GM23248 (cell line): Measurements from ENCODE around the gene BRINP3. TPM values are rescaled to one million over a fixed set of nuclear protein-coding genes. Genes with fewer than 3 reads are reported as not detected.

Source experiments
- DNase-seq: peaks from one replicate; pipeline ENCODE4 v3.0.0-alpha.2; 2015
- H2AFZ ChIP-seq: fragments of 200-600 bp; sonication (generic); 2 replicates; pipeline ENCODE4 v1.6.1; 2016; ENCODE audit warnings: antibody characterized with exemption
- H3F3A ChIP-seq: fragments of 200-600 bp; sonication (generic); 2 replicates; pipeline ENCODE4 v1.6.1; 2016; ENCODE audit warnings: mild to moderate bottlenecking, antibody characterized with exemption, mixed run types; ENCODE audit not compliant: insufficient read depth
- H3K27ac ChIP-seq: fragments of 200-600 bp; sonication (generic); 2 replicates; pipeline ENCODE4 v1.5.1; 2016; ENCODE audit warnings: mild to moderate bottlenecking
- H3K27me3 ChIP-seq: fragments of 200-600 bp; sonication (generic); replicated peaks from 2 replicates; pipeline ENCODE4 v1.6.1; 2016; ENCODE audit warnings: mild to moderate bottlenecking; ENCODE audit not compliant: insufficient read depth
- H3K36me3 ChIP-seq: fragments of 200-600 bp; sonication (generic); 2 replicates; pipeline ENCODE4 v1.6.1; 2016; ENCODE audit warnings: low read depth, mild to moderate bottlenecking
- H3K4me1 ChIP-seq: fragments of 200-600 bp; sonication (generic); 2 replicates; pipeline ENCODE4 v1.6.1; 2016; ENCODE audit warnings: mild to moderate bottlenecking; ENCODE audit not compliant: insufficient read depth
- H3K4me2 ChIP-seq: fragments of 200-600 bp; sonication (generic); one replicate; pipeline ENCODE4 v1.6.1; 2016; ENCODE audit warnings: mild to moderate bottlenecking; ENCODE audit not compliant: unreplicated experiment
- H3K4me3 ChIP-seq: fragments of 200-600 bp; sonication (generic); 2 replicates; pipeline ENCODE4 v1.5.1; 2016; ENCODE audit warnings: mild to moderate bottlenecking
- H3K79me2 ChIP-seq: fragments of 200-600 bp; sonication (generic); 2 replicates; pipeline ENCODE4 v1.6.1; 2016; ENCODE audit warnings: mild to moderate bottlenecking; ENCODE audit not compliant: insufficient read depth
- H3K9ac ChIP-seq: fragments of 200-600 bp; sonication (generic); 2 replicates; pipeline ENCODE4 v1.6.1; 2016; ENCODE audit warnings: mild to moderate bottlenecking
- H3K9me2 ChIP-seq: fragments of 200-600 bp; sonication (generic); 2 replicates; pipeline ENCODE4 v1.6.1; 2016; ENCODE audit warnings: mixed run types, mild to moderate bottlenecking, moderate library complexity; ENCODE audit not compliant: insufficient read depth
- H3K9me3 ChIP-seq: fragments of 200-600 bp; sonication (generic); one replicate; pipeline ENCODE4 v1.6.1; 2017; ENCODE audit warnings: low read depth
- H4K20me1 ChIP-seq: fragments of 200-600 bp; sonication (generic); 2 replicates; pipeline ENCODE4 v1.6.0; 2016; ENCODE audit not compliant: insufficient read depth
- EZH2 ChIP-seq: fragments of 200-600 bp; sonication (generic); IDR thresholded peaks from 2 replicates; pipeline ENCODE4 v1.6.1; 2018; ENCODE audit warnings: antibody characterized with exemption, mild to moderate bottlenecking; ENCODE audit not compliant: insufficient read depth, poor library complexity, severe bottlenecking
- EZH2phosphoT487 ChIP-seq: fragments of 200-600 bp; sonication (generic); IDR thresholded peaks from 2 replicates; pipeline ENCODE4 v1.6.1; 2018; ENCODE audit warnings: antibody characterized with exemption, moderate library complexity, mild to moderate bottlenecking, low read depth; ENCODE audit not compliant: insufficient read depth
- WGBS, 2 experiments: methylation state at CpG; one replicate each; pipeline ENCODE4 v1.1.6; 2015 to 2017; ENCODE audit warnings: low lambda C conversion rate in 2 of 2, low coverage in 1 of 2; ENCODE audit errors: missing lambda C conversion rate in 2 of 2; 5-methylcytosine and 5-hydroxymethylcytosine counted together
- in situ Hi-C: fragments of 300-500 bp; cut with MboI; formaldehyde crosslinking; loops from 2 replicates; pipeline ENCODE4 v1.15.0; 2020
- polyA plus RNA-seq: library from polyadenylated mRNA; unstranded; fragments of >200 nt; fragmentation: Nextera tagmentation; extraction: Ambion mirVana; gene quantifications from 2 replicates; pipeline ENCODE4 v1.2.1, GENCODE V29; 2016
- total RNA-seq: library from RNA; depleted of rRNA; stranded (reverse); fragments of >200 nt; shearing (Covaris generic); gene quantifications from 2 replicates; pipeline ENCODE4 v1.2.3, GENCODE V29; 2014

Gene BRINP3
- total and polyA plus RNA-seq, 2 experiments from 2014 or later: not detected

- TF ChIP-seq EZH2phosphoT487: no peak
- TF ChIP-seq EZH2: no peak
- Histone ChIP-seq H2AFZ (no peak overlapping the region), H4K20me1 (no peaks in the 10 kb centered on the region), H3K4me2 (no peak overlapping the region), H3F3A (no peaks in the 10 kb centered on the region), H3K9me3 (peaks cover 3% of the 10 kb centered on the region), H3K36me3 (no peaks in the 10 kb centered on the region), H3K27me3 (no peaks in the 10 kb centered on the region), H3K4me3 (no peak overlapping the region), H3K79me2 (no peaks in the 10 kb centered on the region), H3K9me2 (no peaks in the 10 kb centered on the region), H3K4me1 (no peaks in the 10 kb centered on the region), H3K9ac (no peak overlapping the region), H3K27ac (no peak overlapping the region)
- WGBS, 2 experiments: 16 to 19% methylated on average over 2 of the region's 2 CpGs
- DNase-seq: no peak
- in situ Hi-C loops: no loop called here
These were observed 358.0 kb downstream of the BRINP3 start for GRCh38 chr1:190119683-190120082.

- Histone ChIP-seq H3K4me2 (no peak overlapping the region), H3K4me3 (no peak overlapping the region), H3F3A (no peaks in the 10 kb centered on the region), H3K9me2 (no peaks in the 10 kb centered on the region), H3K9ac (no peak overlapping the region), H4K20me1 (no peaks in the 10 kb centered on the region), H3K36me3 (no peaks in the 10 kb centered on the region), H2AFZ (no peak overlapping the region), H3K4me1 (no peaks in the 10 kb centered on the region), H3K27me3 (no peaks in the 10 kb centered on the region), H3K79me2 (no peaks in the 10 kb centered on the region), H3K9me3 (peaks cover 3% of the 10 kb centered on the region), H3K27ac (no peak overlapping the region)
- in situ Hi-C loops: no loop called here
- TF ChIP-seq EZH2phosphoT487: no peak
- no peak for TF ChIP-seq EZH2
- no peak for DNase-seq
These were observed 360.7 kb downstream of the BRINP3 start for GRCh38 chr1:190116921-190117320.

- in situ Hi-C loops: no loop called here
- Histone ChIP-seq H3K9ac (no peak overlapping the region), H3F3A (no peaks in the 10 kb centered on the region), H3K9me2 (no peaks in the 10 kb centered on the region; the same call in 1 of the 2 replicates), H3K9me3 (no peaks in the 10 kb centered on the region), H4K20me1 (no peaks in the 10 kb centered on the region), H3K27ac (no peak overlapping the region), H3K4me3 (no peak overlapping the region), H3K27me3 (no peaks in the 10 kb centered on the region), H3K4me1 (no peaks in the 10 kb centered on the region), H2AFZ (no peak overlapping the region), H3K4me2 (no peak overlapping the region), H3K36me3 (no peaks in the 10 kb centered on the region), H3K79me2 (no peaks in the 10 kb centered on the region)
- DNase-seq: no peak
- WGBS, 2 experiments: 0 to 9% methylated on average over 1 of the region's 1 CpG
- TF ChIP-seq EZH2 (no peak), EZH2phosphoT487 (no peak)
These were observed 372.7 kb downstream of the BRINP3 start for GRCh38 chr1:190104961-190105360.

- H4K20me1 ChIP-seq: no peaks in the 10 kb centered on the region
- no peak for TF ChIP-seq EZH2phosphoT487
- TF ChIP-seq EZH2: no peak
- 12 to 14% methylated on average over 5 of the region's 5 CpGs for WGBS, 2 experiments
These were observed 374.8 kb downstream of the BRINP3 start for GRCh38 chr1:190102757-190103326.

GRCh38 chr1:190101756-190102155 is 375.9 kb downstream of the BRINP3 start:
- no peak overlapping the region for H2AFZ ChIP-seq
- H3K27ac ChIP-seq: no peak overlapping the region
- no peaks in the 10 kb centered on the region; the same call in 1 of the 2 replicates for H3K9me2 ChIP-seq
- no peaks in the 10 kb centered on the region for H3K9me3 ChIP-seq
- no peak overlapping the region for H3K4me3 ChIP-seq
- no peak overlapping the region for H3K9ac ChIP-seq
- in situ Hi-C loops: no loop called here
- no peaks in the 10 kb centered on the region for H3K27me3 ChIP-seq
- WGBS, 2 experiments: 13 to 19% methylated on average over 3 of the region's 3 CpGs
- DNase-seq: no peak
- H4K20me1 ChIP-seq: no peaks in the 10 kb centered on the region
- TF ChIP-seq EZH2 (no peak), EZH2phosphoT487 (no peak)
- H3F3A ChIP-seq: no peaks in the 10 kb centered on the region
- no peaks in the 10 kb centered on the region for H3K79me2 ChIP-seq
- H3K4me2 ChIP-seq: no peak overlapping the region
- H3K4me1 ChIP-seq: no peaks in the 10 kb centered on the region
- no peaks in the 10 kb centered on the region for H3K36me3 ChIP-seq

More at GRCh38 chr1:190102757-190103326, 374.8 kb downstream of the BRINP3 start:
- Histone ChIP-seq H3K9ac (no peak overlapping the region), H3K9me3 (no peaks in the 10 kb centered on the region), H3K27ac (no peak overlapping the region), H3K9me2 (no peaks in the 10 kb centered on the region; the same call in 1 of the 2 replicates), H3F3A (no peaks in the 10 kb centered on the region), H3K36me3 (no peaks in the 10 kb centered on the region), H3K4me2 (no peak overlapping the region), H3K27me3 (no peaks in the 10 kb centered on the region), H3K4me1 (no peaks in the 10 kb centered on the region), H3K79me2 (no peaks in the 10 kb centered on the region), H2AFZ (no peak overlapping the region), H3K4me3 (no peak overlapping the region)
- no peak for DNase-seq
- in situ Hi-C loops: no loop called here
